ENCODE results near the gene OTOA.
"Not testable (repeated sequence)": the region's sequence is repeated elsewhere in the genome, so short reads cannot be mapped to it uniquely, and the experiment has no call there.

DNA sequence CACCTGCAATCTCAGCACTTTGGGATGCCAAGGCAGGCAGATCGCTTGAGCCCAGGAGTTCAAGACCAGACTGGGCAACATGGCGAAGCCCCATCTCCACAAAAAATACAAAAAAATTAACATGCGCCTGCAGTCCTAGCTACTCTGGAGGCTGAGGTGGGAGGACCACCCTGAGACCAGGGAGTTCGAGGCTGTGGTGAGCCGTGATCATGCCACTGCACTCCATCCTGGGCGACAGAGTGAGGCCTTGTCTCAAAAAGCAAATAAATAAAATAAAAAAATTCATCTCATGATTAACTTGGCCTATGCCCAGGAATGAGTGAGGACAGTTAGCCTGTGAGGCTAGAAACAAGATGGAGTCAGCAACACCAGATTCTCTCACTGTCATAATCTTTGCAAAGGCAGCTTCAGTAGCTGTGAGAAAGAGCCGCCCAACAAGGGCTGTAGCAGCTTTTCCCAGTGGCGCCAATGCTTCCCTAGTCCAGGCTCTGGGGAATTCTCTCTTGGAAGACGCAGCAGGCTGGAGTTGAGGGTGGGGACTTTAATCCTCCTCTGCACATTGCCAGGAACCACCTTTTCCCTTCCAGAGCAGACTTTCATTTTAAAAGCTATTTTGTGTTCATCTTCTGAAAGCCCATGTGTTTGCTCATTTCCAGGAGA, 108.9 kb downstream of the OTOA start:
- TF ChIP-seq, protein P1, sequence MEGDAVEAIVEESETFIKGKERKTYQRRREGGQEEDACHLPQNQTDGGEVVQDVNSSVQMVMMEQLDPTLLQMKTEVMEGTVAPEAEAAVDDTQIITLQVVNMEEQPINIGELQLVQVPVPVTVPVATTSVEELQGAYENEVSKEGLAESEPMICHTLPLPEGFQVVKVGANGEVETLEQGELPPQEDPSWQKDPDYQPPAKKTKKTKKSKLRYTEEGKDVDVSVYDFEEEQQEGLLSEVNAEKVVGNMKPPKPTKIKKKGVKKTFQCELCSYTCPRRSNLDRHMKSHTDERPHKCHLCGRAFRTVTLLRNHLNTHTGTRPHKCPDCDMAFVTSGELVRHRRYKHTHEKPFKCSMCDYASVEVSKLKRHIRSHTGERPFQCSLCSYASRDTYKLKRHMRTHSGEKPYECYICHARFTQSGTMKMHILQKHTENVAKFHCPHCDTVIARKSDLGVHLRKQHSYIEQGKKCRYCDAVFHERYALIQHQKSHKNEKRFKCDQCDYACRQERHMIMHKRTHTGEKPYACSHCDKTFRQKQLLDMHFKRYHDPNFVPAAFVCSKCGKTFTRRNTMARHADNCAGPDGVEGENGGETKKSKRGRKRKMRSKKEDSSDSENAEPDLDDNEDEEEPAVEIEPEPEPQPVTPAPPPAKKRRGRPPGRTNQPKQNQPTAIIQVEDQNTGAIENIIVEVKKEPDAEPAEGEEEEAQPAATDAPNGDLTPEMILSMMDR (IDR thresholded peaks at IDR 0.05): not testable (repeated sequence)
- TF ChIP-seq POLR2A (IDR thresholded peaks at IDR 0.05); EP300 (IDR thresholded peaks at IDR 0.05; ENCODE audit: low read depth); POLR2AphosphoS5 (IDR thresholded peaks at IDR 0.05): not testable (repeated sequence)

Data from transverse colon (tissue), 4 donors.